Measurements from ENCODE around the gene MAB21L3. TPM values are rescaled to one million over a fixed set of nuclear protein-coding genes. Genes with fewer than 3 reads are reported as not detected.

Gene MAB21L3
- total RNA-seq, 4 donors from 2014 or later: 12.0 to 22.7 (median 19.6) TPM

- Histone ChIP-seq H3K27me3 (peaks cover 0 to 3% (median 0%) of the 10 kb centered on the region in 4 donors), H3K36me3 (no peaks in the 10 kb centered on the region), H3K9me3 (no peaks in the 10 kb centered on the region), H3K4me3 (no peak overlapping the region), H3K27ac (no peak overlapping the region), H3K4me1 (no peaks in the 10 kb centered on the region)
- 73% methylated on average over 1 of the region's 1 CpG; no CpG with 5 or more reads in 1 of the 2 donors for WGBS, 2 donors
- TF ChIP-seq POLR2A (IDR thresholded peaks at IDR 0.05) (no peak), CTCF (IDR thresholded peaks at IDR 0.05) (no peak)
- DNase-seq: no peak
- intact Hi-C loops (cut with DNase I): no loop called here
Observed at GRCh38 chr1:116178837-116179236, 67.6 kb downstream of the MAB21L3 start.

GRCh38 chr1:116179419-116179818, 68.2 kb downstream of the MAB21L3 start:
- no peak for TF ChIP-seq POLR2A (IDR thresholded peaks at IDR 0.05)
- TF ChIP-seq CTCF (IDR thresholded peaks at IDR 0.05): no peak
- DNase-seq: no peak
- intact Hi-C loops (cut with DNase I): no loop called here
- Histone ChIP-seq H3K27ac (no peak overlapping the region), H3K4me1 (no peaks in the 10 kb centered on the region), H3K4me3 (no peak overlapping the region), H3K36me3 (no peaks in the 10 kb centered on the region), H3K27me3 (peaks cover 0 to 4% (median 0%) of the 10 kb centered on the region in 4 donors), H3K9me3 (no peaks in the 10 kb centered on the region)
- WGBS, 2 donors: 25 to 63% methylated on average over 1 of the region's 2 CpGs

GRCh38 chr1:116179964-116180363, 68.8 kb downstream of the MAB21L3 start:
- no peak for DNase-seq
- Histone ChIP-seq H3K4me3 (no peak overlapping the region), H3K27ac (no peak overlapping the region), H3K36me3 (no peaks in the 10 kb centered on the region), H3K27me3 (peaks cover 0 to 4% (median 0%) of the 10 kb centered on the region in 4 donors), H3K9me3 (no peaks in the 10 kb centered on the region), H3K4me1 (no peaks in the 10 kb centered on the region)
- intact Hi-C loops (cut with DNase I): no loop called here
- no peak for TF ChIP-seq POLR2A (IDR thresholded peaks at IDR 0.05)
- no peak for TF ChIP-seq CTCF (IDR thresholded peaks at IDR 0.05)
- WGBS, 2 donors: 59 to 85% methylated on average over 3 of the region's 3 CpGs

- Histone ChIP-seq H3K4me1 (no peaks in the 10 kb centered on the region), H3K4me3 (no peak overlapping the region), H3K27me3 (peaks cover 0 to 4% (median 0%) of the 10 kb centered on the region in 4 donors), H3K27ac (no peak overlapping the region), H3K36me3 (no peaks in the 10 kb centered on the region), H3K9me3 (no peaks in the 10 kb centered on the region)
- intact Hi-C loops (cut with DNase I): no loop called here
- DNase-seq: no peak
- TF ChIP-seq CTCF (IDR thresholded peaks at IDR 0.05) (no peak), POLR2A (IDR thresholded peaks at IDR 0.05) (no peak)
- 53 to 81% methylated on average over 3 of the region's 3 CpGs for WGBS, 2 donors
Observed at GRCh38 chr1:116182019-116182714, 71.0 kb downstream of the MAB21L3 start.

Other genes starting within 250 kb of the MAB21L3 start
- gene SLC22A15, start 134.9 kb upstream of the MAB21L3 start, total RNA-seq: 10 to 100 TPM in 1 of 4 donors, 1 to 10 TPM in 3; 7.2 to 12.0 (median 9.4) TPM